GM11168 (cell line): Measurements from ENCODE around the gene C3orf52.
"Not testable (repeated sequence)": the region's sequence is repeated elsewhere in the genome, so short reads cannot be mapped to it uniquely, and the experiment has no call there.

Source experiments
- in situ Hi-C: fragments of 300-500 bp; cut with MboI; formaldehyde crosslinking; loops from one replicate; pipeline ENCODE4 v1.12.0; 2022; ENCODE audit warnings: low sequenced_read_pairs; ENCODE audit not compliant: unreplicated experiment

Gene C3orf52

DNA sequence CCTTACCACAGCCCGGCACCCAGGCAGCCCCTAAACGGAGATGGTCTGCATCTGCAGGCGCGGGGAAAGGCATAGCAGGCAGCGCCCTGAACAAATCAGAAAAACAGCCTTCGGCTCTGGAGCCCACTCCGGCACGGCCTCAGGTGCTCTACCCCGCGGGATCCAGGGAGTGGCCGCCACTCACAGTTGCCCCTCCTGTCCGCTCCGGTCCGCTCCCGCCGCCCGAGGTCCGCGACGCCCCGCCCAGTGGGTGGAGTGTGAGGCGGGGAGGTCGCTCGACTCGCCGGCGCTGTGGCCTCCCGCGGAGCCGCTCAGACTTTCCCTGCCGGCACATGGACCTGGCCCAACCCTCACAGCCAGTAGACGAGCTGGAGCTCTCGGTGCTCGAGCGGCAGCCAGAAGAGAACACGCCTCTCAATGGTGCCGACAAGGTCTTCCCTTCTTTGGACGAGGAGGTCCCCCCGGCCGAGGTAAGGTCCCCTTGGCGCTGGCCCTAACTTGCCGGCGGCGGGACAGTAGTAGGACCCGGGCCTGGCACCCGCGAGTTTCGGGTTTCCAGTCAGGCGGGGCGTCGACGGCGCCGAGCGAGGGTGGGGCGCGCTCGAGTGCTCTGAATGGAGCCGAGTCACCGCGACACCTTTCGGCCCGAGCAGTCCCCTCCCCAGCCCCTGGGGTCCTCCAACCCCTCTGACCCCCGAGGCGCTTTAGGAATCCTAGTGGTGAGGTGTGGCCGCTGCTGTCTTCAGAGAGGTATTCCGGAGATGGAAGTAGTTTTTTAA lies at the start of gene C3orf52:
C3orf52 (plus strand) TSS at position 314 of the 779 bp plus-strand sequence; CDS start at position 333, 19 bp downstream.
- in situ Hi-C loops, result no loop called here

DNA sequence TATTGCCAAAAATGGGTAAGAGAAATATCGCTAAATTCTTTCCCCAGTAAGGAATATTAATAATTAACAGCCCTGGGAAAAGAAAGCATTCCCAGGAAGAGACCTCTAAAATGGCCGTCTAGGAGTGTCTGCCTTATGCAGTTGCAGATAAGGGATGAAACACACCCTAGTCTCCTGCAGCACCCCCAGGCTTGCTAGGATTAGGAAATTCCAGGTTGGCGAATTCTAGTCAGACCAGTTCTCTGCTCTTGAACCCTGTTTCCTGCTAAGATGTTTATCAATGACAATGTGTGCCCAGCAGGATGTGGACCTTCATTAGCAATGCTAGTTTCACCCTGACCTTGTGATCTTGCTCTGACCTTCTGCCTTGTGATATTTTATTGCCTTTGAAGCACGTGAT lies 49.0 kb upstream of the C3orf52 start:
- in situ Hi-C loops, result not testable (repeated sequence)

DNA sequence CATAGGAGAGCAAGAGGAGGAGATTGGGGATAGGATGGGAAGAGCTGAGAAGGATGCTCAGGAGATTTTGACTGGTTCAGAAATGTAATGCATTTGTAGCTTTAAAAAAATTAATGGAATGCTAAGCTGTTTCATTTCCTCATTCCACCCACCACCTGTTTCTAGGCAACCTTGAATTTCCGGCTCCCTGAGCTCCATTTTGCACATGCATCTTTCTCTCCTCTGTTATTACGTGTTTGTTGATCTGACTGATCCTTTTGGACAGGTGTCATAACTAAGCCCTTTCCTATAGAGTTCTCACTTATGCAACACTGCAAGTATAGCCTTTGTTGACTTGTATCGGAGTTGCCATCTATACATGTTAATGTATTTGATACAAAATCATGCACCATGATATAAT lies 47.3 kb upstream of the C3orf52 start:
- in situ Hi-C loops, result no loop called here

DNA sequence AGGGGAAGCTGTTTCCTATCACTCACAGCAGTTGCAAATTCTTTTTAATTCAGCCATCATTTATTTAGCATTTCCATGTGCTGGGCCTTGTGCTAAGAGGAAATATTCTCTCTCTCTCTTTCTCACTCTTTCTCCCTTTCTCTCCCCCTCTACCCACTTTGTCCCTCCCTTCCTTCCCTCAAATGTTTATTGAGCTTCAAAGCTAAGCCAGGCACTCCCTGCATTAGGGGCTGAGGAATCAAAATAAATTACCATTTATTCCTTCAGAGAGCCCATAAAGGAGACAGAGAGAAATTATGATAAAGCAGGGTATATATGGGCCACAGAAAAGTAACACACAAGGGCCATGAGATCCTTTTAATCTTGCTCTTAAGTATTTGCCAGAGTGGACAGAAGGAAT lies 44.9 kb upstream of the C3orf52 start:
- in situ Hi-C loops, result no loop called here

DNA sequence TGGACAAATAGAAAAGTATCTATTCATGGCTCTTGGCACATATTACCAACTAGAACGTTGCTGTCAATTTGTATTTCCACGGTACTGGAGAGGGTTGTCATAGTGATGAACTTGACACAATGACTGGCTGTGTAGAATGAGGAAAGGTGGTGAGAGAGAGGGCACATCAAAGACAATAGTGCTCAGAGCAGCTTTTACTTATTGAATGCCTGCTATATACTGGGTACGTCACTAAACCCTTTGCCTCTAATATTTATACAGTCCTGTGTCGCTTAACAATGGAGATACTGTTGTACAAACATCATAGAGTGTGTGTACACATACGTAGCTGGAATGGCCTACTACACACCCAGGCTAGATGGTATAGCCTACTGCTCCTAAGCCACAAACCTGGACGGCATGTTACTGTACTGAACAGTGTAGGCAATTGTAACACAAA lies 43.3 kb upstream of the C3orf52 start:
- in situ Hi-C loops, result no loop called here

DNA sequence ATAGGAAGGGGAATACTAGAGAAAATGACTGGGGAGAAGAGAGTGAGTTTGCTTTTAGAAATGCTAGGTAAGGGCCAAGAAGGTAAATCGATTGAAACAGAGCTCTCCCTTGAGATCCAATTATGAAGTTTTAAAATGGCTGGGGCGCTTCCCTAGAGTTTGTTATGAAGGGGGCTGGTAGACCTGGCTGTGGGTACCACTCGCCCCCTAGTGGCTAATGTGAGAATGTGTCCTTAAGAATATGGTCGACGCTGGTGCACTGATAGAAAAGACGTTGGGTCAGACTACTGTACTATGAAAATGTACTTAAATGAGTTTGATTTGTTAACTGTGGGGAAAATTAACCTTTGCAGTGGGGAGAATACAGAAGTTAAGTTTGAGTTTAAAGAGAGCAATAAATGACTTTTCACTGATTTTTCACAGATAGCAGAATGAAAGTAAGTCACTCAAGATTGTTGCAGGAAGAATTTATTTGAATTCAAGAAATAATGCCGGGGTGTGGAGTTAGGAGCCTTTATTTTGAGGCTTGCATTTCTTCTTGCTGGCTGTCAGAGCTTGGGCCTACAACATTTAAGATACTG lies 42.5 kb upstream of the C3orf52 start:
- in situ Hi-C loops, result no loop called here

- in situ Hi-C loops, result no loop called here
Observed at GRCh38 chr3:112046599-112046998, 39.6 kb upstream of the C3orf52 start.

- in situ Hi-C loops, result no loop called here
Observed at GRCh38 chr3:112047264-112047663, 38.9 kb upstream of the C3orf52 start.

- in situ Hi-C loops, result no loop called here
Observed at GRCh38 chr3:112048911-112049310, 37.3 kb upstream of the C3orf52 start.

DNA sequence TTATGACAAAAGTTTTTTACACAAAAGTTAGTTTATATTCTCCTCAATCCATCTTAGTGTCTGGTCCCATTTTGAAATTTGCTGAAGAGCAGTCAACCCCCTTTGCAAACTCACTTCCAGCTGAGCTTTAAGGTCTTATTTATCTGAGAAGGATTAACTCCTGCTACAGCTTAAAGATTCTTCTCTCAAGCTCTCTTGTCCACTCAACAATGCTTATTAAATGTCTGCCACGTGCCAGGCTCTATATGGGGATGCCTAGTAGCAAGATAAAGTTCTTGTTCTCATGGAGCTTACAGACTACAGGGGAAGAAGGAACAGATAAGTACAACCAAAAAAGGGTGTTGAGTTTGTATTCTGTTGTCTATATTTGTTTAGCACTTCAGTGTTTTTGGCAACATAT lies 33.0 kb upstream of the C3orf52 start:
- in situ Hi-C loops, result no loop called here

DNA sequence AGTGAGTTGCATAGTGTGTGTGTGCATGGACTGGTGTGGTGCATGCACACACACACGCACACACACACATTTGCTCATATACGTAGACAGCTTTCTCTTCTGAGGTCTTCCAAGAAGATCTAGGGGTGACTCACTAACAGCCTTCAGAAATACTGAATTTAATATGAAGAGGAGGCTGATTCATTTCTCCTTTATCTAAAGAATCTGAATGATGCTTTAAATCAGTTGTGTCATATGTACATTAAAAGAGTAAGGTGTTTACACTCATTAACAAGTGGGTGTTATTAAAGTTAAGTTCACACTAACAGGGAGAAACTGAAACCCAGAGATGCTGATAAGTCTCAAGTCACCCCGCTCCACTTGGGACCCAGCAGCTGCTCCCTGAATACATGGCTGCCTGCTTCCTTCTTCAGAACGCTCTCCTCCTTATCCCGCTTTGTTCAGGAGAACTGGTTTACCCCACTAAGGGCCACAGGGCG lies 29.7 kb upstream of the C3orf52 start:
- in situ Hi-C loops, result no loop called here

GRCh38 chr3:112059497-112059896 lies 26.7 kb upstream of the C3orf52 start:
- in situ Hi-C loops, result no loop called here

GRCh38 chr3:112061152-112061551 lies 25.0 kb upstream of the C3orf52 start:
- in situ Hi-C loops, result no loop called here

DNA sequence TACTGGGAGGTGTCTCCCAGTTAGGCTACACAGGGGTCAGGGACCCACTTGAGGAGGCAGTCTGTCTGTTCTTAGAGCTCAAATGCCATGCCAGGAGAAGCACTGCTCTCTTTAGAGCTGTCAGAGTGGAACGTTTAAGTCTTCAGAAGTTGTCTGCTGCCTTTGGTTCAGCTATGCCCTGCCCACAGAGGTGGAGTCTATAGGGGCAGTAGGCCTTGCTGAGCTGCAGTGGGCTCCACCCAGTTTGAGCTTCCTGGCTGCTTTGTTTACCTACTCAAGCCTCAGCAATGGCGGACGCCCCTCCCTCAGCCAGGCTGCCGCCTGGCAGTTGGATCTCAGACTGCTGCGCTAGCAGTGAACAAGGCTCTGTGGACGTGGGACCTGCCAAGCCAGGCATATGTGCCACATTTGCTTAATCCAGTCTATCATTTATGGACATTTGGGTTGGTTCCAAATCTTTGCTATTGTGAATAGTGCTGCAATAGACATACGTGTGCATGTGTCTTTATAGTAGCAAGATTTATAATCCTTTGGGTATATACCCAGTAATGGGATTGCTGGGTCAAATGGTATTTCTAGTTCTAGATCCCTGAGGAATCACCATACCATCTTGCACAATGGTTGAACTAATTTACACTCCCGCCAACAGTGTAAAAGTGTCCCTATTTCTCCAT lies 13.7 kb upstream of the C3orf52 start:
- in situ Hi-C loops, result not testable (repeated sequence)

GRCh38 chr3:112074006-112074405 lies 12.2 kb upstream of the C3orf52 start:
- in situ Hi-C loops, result no loop called here

GRCh38 chr3:112074616-112075497 lies 11.3 kb upstream of the C3orf52 start:
- in situ Hi-C loops, result no loop called here

DNA sequence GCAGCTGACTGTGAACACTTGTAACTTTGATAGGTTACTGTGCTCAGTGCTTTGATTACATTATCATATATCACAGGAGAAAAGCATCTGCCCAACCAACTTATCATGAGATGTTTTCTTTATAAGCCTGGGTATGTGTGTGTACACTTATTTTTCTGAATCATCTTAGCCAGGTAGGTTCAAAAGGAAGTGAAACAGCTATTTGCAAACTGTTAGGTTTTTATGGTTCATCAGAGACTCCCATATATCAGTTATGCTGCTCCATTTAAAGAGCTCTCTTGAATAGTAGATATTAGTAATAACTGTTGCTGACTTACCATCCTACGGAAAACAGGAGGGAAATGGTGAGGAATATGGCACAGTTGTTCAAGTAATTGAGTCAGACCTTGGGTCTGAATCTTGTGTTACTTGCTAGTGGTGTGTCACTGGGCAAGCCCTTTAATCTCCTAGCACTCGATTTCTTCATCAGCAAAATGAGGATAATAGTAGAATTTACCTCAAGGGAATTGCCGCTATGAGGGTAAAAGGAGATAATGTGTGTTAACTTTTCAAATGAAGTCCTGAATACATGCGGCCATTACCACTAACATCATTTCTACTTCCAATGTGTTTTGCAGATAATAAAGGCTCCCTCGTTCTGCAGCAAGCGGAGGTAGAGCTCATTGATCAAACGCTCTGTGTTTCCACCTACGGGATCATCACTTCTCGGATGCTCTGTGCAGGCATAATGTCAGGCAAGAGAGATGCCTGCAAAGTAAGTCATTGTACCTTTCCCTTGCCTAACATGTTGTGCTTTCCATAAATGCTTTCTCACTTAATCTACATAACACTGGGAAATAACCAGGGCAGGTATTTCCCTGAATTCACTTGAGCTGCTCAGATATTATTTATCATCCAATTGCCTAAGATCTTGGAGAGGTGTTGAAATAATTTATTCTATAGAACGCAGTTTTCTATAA lies 7.8 kb upstream of the C3orf52 start:
- in situ Hi-C loops, result no loop called here

DNA sequence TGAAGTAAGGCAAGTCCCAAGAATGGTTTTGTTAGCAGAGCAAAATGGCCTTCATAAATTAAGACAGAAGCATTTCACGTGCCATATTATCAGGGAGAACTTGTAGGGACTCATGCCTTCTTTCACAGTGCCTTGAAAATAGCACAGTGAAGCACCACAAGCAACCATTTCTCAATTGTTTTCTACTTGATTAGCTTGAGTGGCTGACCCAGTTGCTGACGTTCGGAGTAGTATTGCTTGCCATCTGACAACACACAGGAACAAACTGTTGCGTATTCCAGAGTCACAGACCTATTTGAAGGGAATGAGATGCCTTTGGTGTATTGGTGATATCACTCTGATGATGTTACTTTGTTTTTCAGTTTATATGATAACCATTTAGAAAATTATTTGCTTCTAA lies 3.0 kb upstream of the C3orf52 start:
- in situ Hi-C loops, result no loop called here
